ENCODE data around the gene NEB.

DNA sequence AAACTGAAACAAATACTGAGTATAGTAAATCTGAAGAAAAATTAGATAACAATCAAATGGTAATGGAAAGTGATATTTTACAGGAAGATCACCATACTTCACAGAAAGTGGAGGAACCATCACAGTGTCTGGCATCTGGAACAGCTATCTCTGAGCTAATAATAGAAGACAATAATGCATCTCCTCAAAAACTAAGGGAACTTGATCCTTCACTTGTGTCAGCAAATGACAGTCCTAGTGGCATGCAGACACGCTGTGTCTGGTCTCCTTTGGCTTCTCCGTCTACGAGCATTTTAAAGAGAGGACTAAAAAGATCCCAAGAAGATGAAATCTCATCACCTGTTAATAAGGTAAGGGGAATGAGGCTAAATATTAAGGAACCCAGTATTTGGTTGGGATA lies 268.5 kb downstream of the NEB start:
- TF ChIP-seq, protein P1, sequence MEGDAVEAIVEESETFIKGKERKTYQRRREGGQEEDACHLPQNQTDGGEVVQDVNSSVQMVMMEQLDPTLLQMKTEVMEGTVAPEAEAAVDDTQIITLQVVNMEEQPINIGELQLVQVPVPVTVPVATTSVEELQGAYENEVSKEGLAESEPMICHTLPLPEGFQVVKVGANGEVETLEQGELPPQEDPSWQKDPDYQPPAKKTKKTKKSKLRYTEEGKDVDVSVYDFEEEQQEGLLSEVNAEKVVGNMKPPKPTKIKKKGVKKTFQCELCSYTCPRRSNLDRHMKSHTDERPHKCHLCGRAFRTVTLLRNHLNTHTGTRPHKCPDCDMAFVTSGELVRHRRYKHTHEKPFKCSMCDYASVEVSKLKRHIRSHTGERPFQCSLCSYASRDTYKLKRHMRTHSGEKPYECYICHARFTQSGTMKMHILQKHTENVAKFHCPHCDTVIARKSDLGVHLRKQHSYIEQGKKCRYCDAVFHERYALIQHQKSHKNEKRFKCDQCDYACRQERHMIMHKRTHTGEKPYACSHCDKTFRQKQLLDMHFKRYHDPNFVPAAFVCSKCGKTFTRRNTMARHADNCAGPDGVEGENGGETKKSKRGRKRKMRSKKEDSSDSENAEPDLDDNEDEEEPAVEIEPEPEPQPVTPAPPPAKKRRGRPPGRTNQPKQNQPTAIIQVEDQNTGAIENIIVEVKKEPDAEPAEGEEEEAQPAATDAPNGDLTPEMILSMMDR (IDR thresholded peaks at IDR 0.05) = no peak
- TF ChIP-seq POLR2A (IDR thresholded peaks at IDR 0.05) (no peak), EP300 (IDR thresholded peaks at IDR 0.05) (no peak)

All from gastroesophageal sphincter (tissue), 3 donors.